Right lung (tissue), 5 donors: ENCODE measurements around the gene TUBAL3. TPM values are rescaled to one million over a fixed set of nuclear protein-coding genes. Genes with fewer than 3 reads are reported as not detected.

ENCODE experiments used
- polyA plus RNA-seq, 5 donors: library from polyadenylated mRNA; unstranded; fragments of 120-200 nt; gene quantifications; one replicate each; pipeline versions ENCODE4 v1.2.1 to v1.2.3, GENCODE V29; 2013; ENCODE audit warnings: inconsistent platforms in 1 of 5, low replicate concordance in 1 of 5; ENCODE audit not compliant: insufficient read length in 5 of 5, insufficient read depth in 1 of 5

The TUBAL3 gene
- polyA plus RNA-seq, 5 donors = 0.09 TPM; not detected in 4

Other genes starting within 250 kb of the TUBAL3 start
- not detected for gene AKR1C8, start 219.7 kb downstream of the TUBAL3 start, polyA plus RNA-seq
- not detected for gene AKR1C4, start 208.0 kb downstream of the TUBAL3 start, polyA plus RNA-seq
- 1 to 10 TPM in 2 of 5 donors, under 1 TPM in 3; 0.54 to 1.1 (median 0.96) TPM for gene UCN3, start 39.9 kb downstream of the TUBAL3 start, polyA plus RNA-seq
- gene NET1, start 7.7 kb upstream of the TUBAL3 start, polyA plus RNA-seq = 100 to 1,000 TPM; 129 to 220 (median 187) TPM
- gene CALML5, start 94.7 kb upstream of the TUBAL3 start, polyA plus RNA-seq = not detected
- under 1 TPM; 0.49 to 0.85 (median 0.55) TPM for gene CALML3, start 120.1 kb upstream of the TUBAL3 start, polyA plus RNA-seq